IMR-90 (cell line): ENCODE data around the gene CYP4B1. TPM values are rescaled to one million over a fixed set of nuclear protein-coding genes. Genes with fewer than 3 reads are reported as not detected.
"Not testable (repeated sequence)": the region's sequence is repeated elsewhere in the genome, so short reads cannot be mapped to it uniquely, and the experiment has no call there.

Source experiments
- ATAC-seq: fragments of 200-7000 bp; cut with Tn5 transposase; 2 replicates; pipeline ENCODE4 v1.9.1; 2020; ENCODE audit warnings: low read depth, mild to moderate bottlenecking, moderate library complexity
- BruUV-seq: library from RNA; stranded (reverse); fragments of 400-500 nt; replicated peaks from 2 replicates; lab custom pipeline; 2021; lab: Mats Ljungman, UMichigan
- CTCF ChIA-PET: fragments of 300-600 bp; formaldehyde crosslinking; extraction: SDS; loops from one replicate; lab custom pipeline; 2021; ENCODE audit warnings: antibody characterized with exemption; lab: Yijun Ruan, JAX
- POLR2A ChIA-PET: fragments of 300-600 bp; sonication (Branson Sonifier 250); formaldehyde crosslinking; loops from one replicate; lab custom pipeline; 2022; ENCODE audit warnings: antibody characterized with exemption; ENCODE audit not compliant: unreplicated experiment; lab: Charles Lee
- DNase-seq: peaks from one replicate; pipeline ENCODE4 v3.0.0; 2013
- H2AFZ ChIP-seq: replicated peaks from 2 replicates; pipeline ENCODE3; 2013; ENCODE audit warnings: low read length, mild to moderate bottlenecking; ENCODE audit not compliant: poor library complexity
- H2AK5ac ChIP-seq: 2 replicates; pipeline ENCODE4 v1.6.1; 2013; ENCODE audit warnings: low read depth, low read length, inconsistent platforms
- H2AK9ac ChIP-seq: replicated peaks from 2 replicates; pipeline ENCODE3; 2013; ENCODE audit warnings: mild to moderate bottlenecking, low read depth, low read length, moderate library complexity; ENCODE audit not compliant: poor library complexity
- H2BK120ac ChIP-seq: 2 replicates; pipeline ENCODE4 v1.6.1; 2013; ENCODE audit warnings: low read depth, low read length, inconsistent platforms
- H2BK15ac ChIP-seq: 3 replicates; pipeline ENCODE4 v1.6.1; 2013; ENCODE audit warnings: low read depth, low read length, inconsistent platforms
- H2BK20ac ChIP-seq: 2 replicates; pipeline ENCODE4 v1.6.1; 2013; ENCODE audit warnings: low read depth, mild to moderate bottlenecking, inconsistent platforms, low read length, moderate library complexity
- H2BK5ac ChIP-seq: 2 replicates; pipeline ENCODE4 v1.6.1; 2013; ENCODE audit warnings: mild to moderate bottlenecking, low read depth, low read length, inconsistent platforms; ENCODE audit not compliant: poor library complexity, severe bottlenecking
- H3K14ac ChIP-seq: replicated peaks from 2 replicates; pipeline ENCODE4 v1.6.1; 2013; ENCODE audit warnings: low read depth, low read length, inconsistent platforms
- H3K18ac ChIP-seq: 2 replicates; pipeline ENCODE4 v1.6.1; 2013; ENCODE audit warnings: low read depth, low read length, control low read depth
- H3K23ac ChIP-seq: 2 replicates; pipeline ENCODE4 v1.6.1; 2013; ENCODE audit warnings: low read depth, low read length, inconsistent platforms
- H3K27ac ChIP-seq: 2 replicates; pipeline ENCODE4 v1.5.1; 2013; ENCODE audit warnings: mild to moderate bottlenecking, control low read depth, low read length; ENCODE audit not compliant: insufficient read depth
- H3K27me3 ChIP-seq: 2 replicates; pipeline ENCODE4 v1.6.1; 2013; ENCODE audit warnings: low read length; ENCODE audit not compliant: control insufficient read depth, insufficient read depth
- H3K36me3 ChIP-seq: 2 replicates; pipeline ENCODE4 v1.6.1; 2013; ENCODE audit warnings: low read length, mixed read lengths; ENCODE audit not compliant: control insufficient read depth, insufficient read depth
- H3K4ac ChIP-seq: 2 replicates; pipeline ENCODE4 v1.6.1; 2013; ENCODE audit warnings: low read depth, low read length, inconsistent platforms
- H3K4me1 ChIP-seq: 2 replicates; pipeline ENCODE4 v1.6.1; 2013; ENCODE audit warnings: low read length, mixed read lengths; ENCODE audit not compliant: control insufficient read depth, insufficient read depth
- H3K4me2 ChIP-seq: 2 replicates; pipeline ENCODE4 v1.6.1; 2013; ENCODE audit warnings: low read depth, mild to moderate bottlenecking, control low read depth, low read length, moderate library complexity
- H3K4me3 ChIP-seq: 2 replicates; pipeline ENCODE4 v1.5.1; 2013; ENCODE audit warnings: low read depth, mild to moderate bottlenecking, control low read depth, low read length, moderate library complexity; ENCODE audit not compliant: insufficient read depth
- H3K56ac ChIP-seq: 2 replicates; pipeline ENCODE4 v1.6.1; 2013; ENCODE audit warnings: low read length, inconsistent platforms; ENCODE audit not compliant: insufficient read depth; ENCODE audit errors: extremely low read depth
- H3K79me1 ChIP-seq, 2 experiments: 2 replicates each; pipeline ENCODE4 v1.6.1; 2013; ENCODE audit warnings: low read length in 2 of 2, inconsistent platforms in 1 of 2, low read depth in 1 of 2
- H3K9ac ChIP-seq: 2 replicates; pipeline ENCODE4 v1.6.1; 2013; ENCODE audit warnings: low read depth, low read length, control low read depth
- H3K9me1 ChIP-seq: 2 replicates; pipeline ENCODE4 v1.6.1; 2013; ENCODE audit warnings: low read length, inconsistent platforms; ENCODE audit not compliant: insufficient read depth
- H3K9me3 ChIP-seq: 2 replicates; pipeline ENCODE4 v1.6.1; 2013; ENCODE audit warnings: low read length; ENCODE audit not compliant: control insufficient read depth, insufficient read depth
- H4K20me1 ChIP-seq: 2 replicates; pipeline ENCODE4 v1.6.1; 2013; ENCODE audit warnings: low read length, inconsistent platforms; ENCODE audit not compliant: insufficient read depth
- H4K5ac ChIP-seq: 2 replicates; pipeline ENCODE4 v1.6.1; 2013; ENCODE audit warnings: mild to moderate bottlenecking, low read depth, low read length, control low read depth
- H4K8ac ChIP-seq, 2 experiments: 2 replicates each; pipeline ENCODE4 v1.6.1; 2013; ENCODE audit warnings: low read depth in 2 of 2, low read length in 2 of 2, control low read depth in 1 of 2, inconsistent platforms in 1 of 2
- H4K91ac ChIP-seq: 2 replicates; pipeline ENCODE4 v1.6.1; 2013; ENCODE audit warnings: low read depth, low read length, inconsistent platforms; ENCODE audit not compliant: insufficient read depth
- FOS ChIP-seq: fragments of 150-350 bp; IDR thresholded peaks from 2 replicates; pipeline ENCODE4 v1.6.1; 2016; ENCODE audit warnings: low read depth, low read length
- MXI1 ChIP-seq: IDR thresholded peaks from 2 replicates; pipeline ENCODE4 v1.6.1; 2012; ENCODE audit warnings: low read depth, mild to moderate bottlenecking, low read length, moderate library complexity, borderline replicate concordance
- WGBS, 2 experiments: methylation state at CpG; one replicate each; pipeline versions ENCODE4 v1.1.5 to v1.1.7; 2013; ENCODE audit warnings: missing lambda C conversion rate in 2 of 2; ENCODE audit not compliant: insufficient read length in 1 of 2; ENCODE audit errors: extremely low coverage in 2 of 2; 5-methylcytosine and 5-hydroxymethylcytosine counted together
- dilution Hi-C: fragments of 300-500 bp; cut with HindIII; formaldehyde crosslinking; loops from one replicate; pipeline ENCODE4 v1.14.3; 2018; ENCODE audit warnings: low sequenced_read_pairs; ENCODE audit not compliant: unreplicated experiment
- in situ Hi-C: fragments of 300-500 bp; cut with MboI; formaldehyde crosslinking; loops from 3 replicates; pipeline ENCODE4 v1.14.3; 2019; ENCODE audit warnings: low sequenced_read_pairs, inconsistent platforms, mixed read lengths
- intact Hi-C: fragments of 100-400 bp; cut with micrococcal nuclease; formaldehyde crosslinking; loops from 2 replicates; pipeline ENCODE4 v1.10.0; 2022
- polyA plus RNA-seq, 3 experiments: library from polyadenylated mRNA; depleted of rRNA; stranded (reverse); fragments of >200 nt; gene quantifications; 2 replicates each; pipeline ENCODE4 v1.2.3, GENCODE V29; 2012; ENCODE audit warnings: low replicate concordance in 1 of 3
- total RNA-seq: library from RNA; depleted of rRNA; stranded (reverse); fragments of >200 nt; gene quantifications from 2 replicates; pipeline ENCODE4 v1.2.3, GENCODE V29; 2012

CYP4B1 gene
- total and polyA plus RNA-seq, 2 of the 4 experiments (the other 2 are of a cell fraction): not detected

DNA sequence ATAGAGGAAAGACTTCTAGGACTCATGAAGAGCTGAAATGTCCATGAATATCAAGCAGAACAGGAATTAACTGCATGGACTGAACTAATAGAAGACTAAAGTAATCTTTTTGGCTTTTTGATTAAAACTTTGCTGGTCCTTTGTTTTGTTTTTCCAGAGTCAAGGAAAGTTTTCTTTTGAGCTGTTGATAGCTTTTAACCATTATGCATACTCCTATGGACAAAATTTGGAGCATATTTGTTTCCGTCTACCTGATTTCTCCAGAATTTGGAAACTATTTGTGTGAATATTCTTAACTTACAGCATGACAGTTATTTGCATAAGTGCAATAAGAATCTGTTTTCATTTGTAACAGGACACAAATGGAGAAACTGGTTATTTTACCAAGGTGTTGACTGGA, 24.5 kb upstream of the CYP4B1 start:
- H4K5ac ChIP-seq: no peak overlapping the region
- dilution Hi-C loops: no loop called here
- H3K4me2 ChIP-seq: no peak overlapping the region
- H3K27ac ChIP-seq: no peak overlapping the region
- DNase-seq (no peak), ATAC-seq (no peak)
- H3K23ac ChIP-seq: no peak overlapping the region
- no peak overlapping the region for H2AFZ ChIP-seq
- no peak overlapping the region for H3K56ac ChIP-seq
- no peaks in the 10 kb centered on the region for H4K20me1 ChIP-seq
- H3K9me1 ChIP-seq: no peaks in the 10 kb centered on the region
- H2BK5ac ChIP-seq: no peak overlapping the region
- TF ChIP-seq FOS: no peak
- TF ChIP-seq MXI1: no peak
- H2BK20ac ChIP-seq: no peak overlapping the region
- in situ Hi-C loops: no loop called here
- no peaks in the 10 kb centered on the region for H3K79me1 ChIP-seq
- H2AK9ac ChIP-seq: no peak overlapping the region
- H3K9ac ChIP-seq: no peak overlapping the region
- no peak overlapping the region for H3K18ac ChIP-seq
- CTCF ChIA-PET: no interaction called here
- no peak overlapping the region for H3K4me3 ChIP-seq
- no TSS peak for BruUV-seq
- no peak overlapping the region for H3K14ac ChIP-seq
- no peak overlapping the region for H4K8ac ChIP-seq
- no peaks in the 10 kb centered on the region for H3K27me3 ChIP-seq
- no peak overlapping the region for H3K4ac ChIP-seq
- POLR2A ChIA-PET: no interaction called here
- H2AK5ac ChIP-seq: no peak overlapping the region
- no peak overlapping the region for H2BK15ac ChIP-seq
- no CpG with 5 or more reads among the region's 1 CpG for WGBS, 2 experiments
- H3K9me3 ChIP-seq: peaks cover 10% of the 10 kb centered on the region
- H3K4me1 ChIP-seq: no peaks in the 10 kb centered on the region
- no peak overlapping the region for H4K91ac ChIP-seq
- intact Hi-C loops: no loop called here
- H3K36me3 ChIP-seq: no peaks in the 10 kb centered on the region
- H2BK120ac ChIP-seq: no peak overlapping the region

DNA sequence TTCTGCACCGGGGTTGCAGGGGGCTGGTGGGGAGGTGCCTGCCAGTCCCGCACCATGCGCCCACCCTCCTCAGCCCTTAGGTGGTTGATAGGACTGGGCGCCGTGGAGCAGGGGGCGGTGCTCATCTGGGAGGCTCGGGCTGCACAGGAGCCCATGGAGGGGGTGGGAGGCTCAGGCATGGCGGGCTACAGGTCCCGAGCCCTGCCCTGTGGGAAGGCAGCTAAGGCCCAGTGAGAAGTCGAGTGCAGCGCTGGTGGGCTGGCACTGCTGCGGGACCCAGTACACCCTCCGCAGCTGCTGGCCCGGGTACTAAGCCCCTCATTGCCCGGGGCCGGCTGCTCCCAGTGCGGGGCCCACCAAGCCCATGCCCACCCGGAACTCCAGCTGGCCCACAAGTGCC, 20.4 kb upstream of the CYP4B1 start:
- H4K20me1 ChIP-seq, H3K14ac ChIP-seq, H4K8ac ChIP-seq, H2BK20ac ChIP-seq, H3K79me1 ChIP-seq, H2AK9ac ChIP-seq, H3K23ac ChIP-seq, in situ Hi-C loops, H3K9me3 ChIP-seq, dilution Hi-C loops, H3K4me1 ChIP-seq, CTCF ChIA-PET, H3K4ac ChIP-seq, H2AK5ac ChIP-seq, ATAC-seq, H3K4me3 ChIP-seq, H2BK15ac ChIP-seq, DNase-seq, intact Hi-C loops, H3K56ac ChIP-seq, H3K18ac ChIP-seq, H4K91ac ChIP-seq, H3K9me1 ChIP-seq, H4K5ac ChIP-seq, H3K9ac ChIP-seq, BruUV-seq, H2AFZ ChIP-seq, POLR2A ChIA-PET, H3K27ac ChIP-seq, H2BK5ac ChIP-seq, H3K36me3 ChIP-seq, H3K4me2 ChIP-seq, H3K27me3 ChIP-seq, H2BK120ac ChIP-seq: not testable (repeated sequence)
- 89% methylated on average over 5 of the region's 18 CpGs; no CpG with 5 or more reads in 1 of the 2 experiments for WGBS, 2 experiments
